Lower leg skin (tissue), 3 donors: ENCODE data around the gene CLEC7A.

Experiments
- CTCF ChIP-seq, 3 donors: fragments of 450-650 bp; IDR thresholded peaks; one replicate each; pipeline ENCODE4 v1.5.1; 2016; ENCODE audit warnings: antibody characterized with exemption in 3 of 3, mild to moderate bottlenecking in 3 of 3, moderate library complexity in 2 of 3
- POLR2A ChIP-seq, 2 donors: fragments of 450-650 bp; IDR thresholded peaks; one replicate each; pipeline ENCODE4 v1.6.1; 2016 to 2017; ENCODE audit warnings: antibody characterized with exemption in 2 of 2, mild to moderate bottlenecking in 1 of 2, moderate library complexity in 1 of 2

GRCh38 chr12:10111451-10111850 lies 18.5 kb downstream of the CLEC7A start:
- TF ChIP-seq CTCF (IDR thresholded peaks at IDR 0.05), result no peak
- TF ChIP-seq POLR2A (IDR thresholded peaks at IDR 0.05), result no peak
